ENCODE measurements around the gene PTPRN2.
A peak's percentile ranks its signal among the peaks of the same experiment; 100 is the strongest.

The PTPRN2 gene

GRCh38 chr7:158075633-158076001 is 512.0 kb downstream of the PTPRN2 start:
- no peak for DNase-seq (ENCODE audit: low spot score)

- no peak for DNase-seq (ENCODE audit: low spot score)
Observed at GRCh38 chr7:158074896-158075632, 512.6 kb downstream of the PTPRN2 start.

GRCh38 chr7:158073845-158074840 is 513.5 kb downstream of the PTPRN2 start:
- DNase-seq (ENCODE audit: low spot score) = no peak

GRCh38 chr7:158072991-158073730 is 514.5 kb downstream of the PTPRN2 start:
- no peak for DNase-seq (ENCODE audit: low spot score)

GRCh38 chr7:158070222-158070920 is 517.3 kb downstream of the PTPRN2 start:
- no peak for DNase-seq (ENCODE audit: low spot score)

GRCh38 chr7:158068853-158069252 is 518.8 kb downstream of the PTPRN2 start:
- DNase-seq (ENCODE audit: low spot score) = no peak

- DNase-seq (ENCODE audit: low spot score) = no peak
Observed at GRCh38 chr7:158067931-158068482, 519.6 kb downstream of the PTPRN2 start.

GRCh38 chr7:158067219-158067930 is 520.2 kb downstream of the PTPRN2 start:
- no peak for DNase-seq (ENCODE audit: low spot score)

- DNase-seq (ENCODE audit: low spot score) = no peak
Observed at GRCh38 chr7:158066085-158066484, 521.5 kb downstream of the PTPRN2 start.

- DNase-seq (ENCODE audit: low spot score) = no peak
Observed at GRCh38 chr7:158065340-158065739, 522.3 kb downstream of the PTPRN2 start.

- DNase-seq (ENCODE audit: low spot score) = no peak
Observed at GRCh38 chr7:158064631-158065030, 523.0 kb downstream of the PTPRN2 start.

GRCh38 chr7:158063850-158064610 is 523.6 kb downstream of the PTPRN2 start:
- no peak for DNase-seq (ENCODE audit: low spot score)

GRCh38 chr7:158062661-158063060 is 525.0 kb downstream of the PTPRN2 start:
- DNase-seq (ENCODE audit: low spot score) = no peak

- DNase-seq (ENCODE audit: low spot score) = no peak
Observed at GRCh38 chr7:158061884-158062656, 525.6 kb downstream of the PTPRN2 start.

GRCh38 chr7:158061026-158061630 is 526.5 kb downstream of the PTPRN2 start:
- peak; percentile 70 for DNase-seq (ENCODE audit: low spot score)

- DNase-seq (ENCODE audit: low spot score) = no peak
Observed at GRCh38 chr7:158060216-158060615, 527.4 kb downstream of the PTPRN2 start.

- DNase-seq (ENCODE audit: low spot score) = no peak
Observed at GRCh38 chr7:158057446-158057845, 530.2 kb downstream of the PTPRN2 start.

- DNase-seq (ENCODE audit: low spot score) = no peak
Observed at GRCh38 chr7:158056761-158057160, 530.9 kb downstream of the PTPRN2 start.
